Stimulated activated CD4-positive, alpha-beta T cell treated with anti-CD3 and anti-CD28 coated beads, Interleukin-1b, Interleukin-23, amount 100 ng/mL, for 48 hours (primary cell): ENCODE results near the gene TCP1.
"Not testable (repeated sequence)": the region's sequence is repeated elsewhere in the genome, so short reads cannot be mapped to it uniquely, and the experiment has no call there.

ENCODE experiments used
- DNase-seq: peaks from one replicate; pipeline ENCODE4 v3.0.0-alpha.2; 2020

TCP1 gene

GRCh38 chr6:159769470-159769869, 19.9 kb downstream of the TCP1 start:
- no peak for DNase-seq

DNA sequence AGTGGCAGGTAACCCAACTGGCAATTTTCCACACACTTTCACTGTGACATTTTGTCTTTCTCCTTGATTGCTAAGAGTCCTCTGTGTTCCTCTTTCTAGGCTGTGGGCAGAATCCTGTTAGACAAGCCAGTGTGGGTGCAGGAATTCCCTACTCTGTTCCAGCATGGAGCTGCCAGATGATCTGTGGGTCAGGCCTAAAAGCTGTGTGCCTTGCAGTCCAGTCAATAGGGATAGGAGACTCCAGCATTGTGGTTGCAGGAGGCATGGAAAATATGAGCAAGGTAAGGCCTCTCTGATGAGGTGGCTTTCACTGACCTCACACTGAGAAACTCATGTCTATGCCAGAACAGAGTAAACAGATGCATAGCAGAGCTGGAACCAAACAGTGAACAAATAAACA, 22.5 kb downstream of the TCP1 start:
- no peak for DNase-seq

DNA sequence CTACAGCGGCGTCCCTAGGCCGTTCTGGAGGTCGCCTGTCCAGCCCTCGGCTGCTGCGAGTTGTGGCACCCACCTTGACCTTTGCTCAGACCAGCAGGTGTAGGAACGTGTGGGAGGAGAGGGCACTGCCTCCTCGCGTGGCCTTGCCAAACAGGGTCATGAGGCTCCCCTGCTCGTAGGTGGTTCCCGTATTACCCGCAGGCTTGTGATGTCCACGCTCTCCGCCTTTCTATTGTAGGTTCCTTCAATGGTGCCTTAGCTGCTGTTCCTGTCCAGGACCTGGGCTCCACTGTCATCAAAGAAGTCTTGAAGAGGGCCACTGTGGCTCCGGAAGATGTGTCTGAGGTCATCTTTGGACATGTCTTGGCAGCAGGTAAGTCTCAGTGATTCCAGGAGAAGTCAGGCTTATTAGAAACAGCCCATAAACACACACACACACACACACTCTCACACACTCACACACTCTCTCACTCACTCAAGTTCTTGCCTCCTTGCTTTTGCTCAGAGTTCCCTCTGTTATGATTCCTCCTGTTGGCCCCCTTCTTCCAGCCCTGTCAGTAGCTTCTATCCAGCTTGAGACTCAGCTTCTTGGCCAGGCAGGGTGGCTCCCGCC, 26.6 kb downstream of the TCP1 start:
- peak; percentile 12 for DNase-seq

GRCh38 chr6:159761873-159762680, 27.3 kb downstream of the TCP1 start, which contains the start of gene ACAT2:
Gene ACAT2 (plus strand): TSS chr6:159762045. CDS start chr6:159762088, 43 bp downstream.
- peak; percentile 96 for DNase-seq

DNA sequence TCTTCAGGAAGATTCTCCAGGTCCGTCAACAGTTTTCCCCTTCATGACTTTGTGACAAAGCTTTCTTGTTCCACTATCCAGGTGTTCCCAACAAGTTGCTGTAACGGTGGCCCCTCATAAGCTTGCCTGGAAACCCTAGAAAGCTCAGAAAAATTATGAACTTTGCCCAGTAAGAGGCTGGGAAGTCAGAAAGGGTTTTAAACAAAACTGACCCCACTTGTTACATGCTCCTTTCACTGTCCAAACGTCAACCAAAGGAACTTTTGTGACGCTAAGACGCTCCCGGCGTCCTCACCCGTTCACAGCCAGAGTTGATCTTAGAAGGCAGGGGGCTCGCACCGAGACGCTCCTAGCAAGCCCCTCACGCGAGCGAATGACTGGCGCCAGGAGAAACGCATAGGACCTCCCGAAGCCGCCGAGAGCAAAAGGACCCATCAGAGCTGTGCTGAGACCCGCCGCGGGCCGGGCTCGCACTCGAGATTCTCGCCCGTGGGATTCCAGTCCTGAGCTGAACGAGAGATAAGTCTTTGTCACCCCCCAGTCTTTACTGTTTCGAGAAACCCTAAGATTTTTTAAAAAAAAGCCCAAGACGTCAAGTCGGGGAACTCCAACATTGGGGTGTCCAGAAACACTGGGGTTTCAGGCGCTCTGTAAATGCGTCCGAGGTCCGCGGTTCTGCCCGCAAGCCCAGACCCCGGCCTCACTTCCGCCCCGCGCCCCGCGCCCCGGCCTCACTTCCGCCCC, 28.1 kb downstream of the TCP1 start:
- DNase-seq, result no peak

- no peak for DNase-seq
These were observed 28.8 kb downstream of the TCP1 start for GRCh38 chr6:159760602-159761057.

DNA sequence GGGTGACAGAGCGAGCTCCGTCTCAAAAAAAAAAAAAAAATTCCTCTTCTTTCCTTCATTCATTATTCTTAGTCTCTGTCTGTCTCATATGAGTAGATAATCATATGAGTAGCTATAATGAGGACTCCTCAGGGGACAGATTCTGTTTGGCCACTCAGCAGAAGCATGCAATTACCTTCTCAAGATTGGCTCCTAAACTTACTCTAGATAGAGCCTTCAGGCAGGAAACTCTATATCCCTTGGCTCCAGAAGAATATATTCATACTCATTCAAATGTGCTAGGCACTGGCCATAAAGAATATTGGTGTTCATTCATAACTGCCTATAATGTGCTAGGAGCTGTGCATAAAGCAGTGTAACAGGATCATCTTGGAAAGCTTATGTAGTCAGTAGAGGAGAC, 29.8 kb downstream of the TCP1 start:
- no peak for DNase-seq

GRCh38 chr6:159758031-159759001, 31.1 kb downstream of the TCP1 start:
- DNase-seq, result no peak

GRCh38 chr6:159756508-159756907, 32.9 kb downstream of the TCP1 start:
- DNase-seq, result no peak

GRCh38 chr6:159754959-159755914, 34.2 kb downstream of the TCP1 start:
- no peak for DNase-seq

GRCh38 chr6:159754401-159754800, 35.0 kb downstream of the TCP1 start:
- DNase-seq, result no peak

- DNase-seq, result no peak
These were observed 36.1 kb downstream of the TCP1 start for GRCh38 chr6:159753081-159753872.

- DNase-seq, result no peak
These were observed 38.0 kb downstream of the TCP1 start for GRCh38 chr6:159751448-159751847.

- DNase-seq, result not testable (repeated sequence)
These were observed 41.3 kb downstream of the TCP1 start for GRCh38 chr6:159748127-159748526.

- DNase-seq, result no peak
These were observed 42.6 kb downstream of the TCP1 start for GRCh38 chr6:159746759-159747158.

GRCh38 chr6:159745081-159745480, 44.3 kb downstream of the TCP1 start:
- DNase-seq, result no peak

GRCh38 chr6:159742165-159742564, 47.2 kb downstream of the TCP1 start:
- no peak for DNase-seq

DNA sequence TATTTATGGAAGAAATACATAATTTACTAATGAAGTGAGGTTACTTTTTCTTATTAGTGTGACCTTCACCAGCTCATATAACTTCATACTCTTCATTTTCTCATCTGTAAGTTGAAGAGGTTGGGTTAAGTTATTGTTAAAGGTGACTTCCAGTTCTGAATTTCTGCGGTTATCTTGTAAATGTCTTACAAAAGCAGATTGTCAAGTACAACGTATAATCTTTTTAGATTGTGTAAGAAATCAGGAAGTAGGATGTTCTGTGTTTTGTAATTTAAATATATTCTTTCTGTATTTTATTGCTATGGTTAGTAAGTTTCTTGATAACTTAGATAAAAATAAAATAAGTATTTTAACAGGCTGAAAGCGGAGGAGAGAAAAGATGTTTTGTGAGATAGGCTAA, 50.1 kb downstream of the TCP1 start:
- DNase-seq, result no peak

- DNase-seq, result no peak
These were observed 52.5 kb downstream of the TCP1 start for GRCh38 chr6:159736908-159737307.

- not testable (repeated sequence) for DNase-seq
These were observed 56.0 kb downstream of the TCP1 start for GRCh38 chr6:159733395-159733794.
